AG09309 (cell line): Measurements from ENCODE around the gene LY6G5C.

Experiments used
- DNase-seq: peaks from one replicate; pipeline ENCODE4 v3.0.0-alpha.2; 2010; ENCODE audit warnings: low read depth
- H3K4me3 ChIP-seq: 2 replicates; pipeline ENCODE4 v1.5.1; 2011; ENCODE audit warnings: mild to moderate bottlenecking, low read depth, low read length, moderate library complexity; ENCODE audit not compliant: control insufficient read depth
- TF ChIP-seq, protein P1 (sequence below): IDR thresholded peaks from 2 replicates; pipeline ENCODE4 v1.5.1; 2011; ENCODE audit warnings: mild to moderate bottlenecking, low read depth, low read length, inconsistent platforms; ENCODE audit not compliant: insufficient read depth, control insufficient read depth; ENCODE audit errors: missing control alignments

Gene LY6G5C

GRCh38 chr6:31657406-31658157 lies 23.3 kb downstream of the LY6G5C start:
- TF ChIP-seq, protein P1, sequence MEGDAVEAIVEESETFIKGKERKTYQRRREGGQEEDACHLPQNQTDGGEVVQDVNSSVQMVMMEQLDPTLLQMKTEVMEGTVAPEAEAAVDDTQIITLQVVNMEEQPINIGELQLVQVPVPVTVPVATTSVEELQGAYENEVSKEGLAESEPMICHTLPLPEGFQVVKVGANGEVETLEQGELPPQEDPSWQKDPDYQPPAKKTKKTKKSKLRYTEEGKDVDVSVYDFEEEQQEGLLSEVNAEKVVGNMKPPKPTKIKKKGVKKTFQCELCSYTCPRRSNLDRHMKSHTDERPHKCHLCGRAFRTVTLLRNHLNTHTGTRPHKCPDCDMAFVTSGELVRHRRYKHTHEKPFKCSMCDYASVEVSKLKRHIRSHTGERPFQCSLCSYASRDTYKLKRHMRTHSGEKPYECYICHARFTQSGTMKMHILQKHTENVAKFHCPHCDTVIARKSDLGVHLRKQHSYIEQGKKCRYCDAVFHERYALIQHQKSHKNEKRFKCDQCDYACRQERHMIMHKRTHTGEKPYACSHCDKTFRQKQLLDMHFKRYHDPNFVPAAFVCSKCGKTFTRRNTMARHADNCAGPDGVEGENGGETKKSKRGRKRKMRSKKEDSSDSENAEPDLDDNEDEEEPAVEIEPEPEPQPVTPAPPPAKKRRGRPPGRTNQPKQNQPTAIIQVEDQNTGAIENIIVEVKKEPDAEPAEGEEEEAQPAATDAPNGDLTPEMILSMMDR: no peak
- no peak for DNase-seq
- no peak overlapping the region for H3K4me3 ChIP-seq

- no peak within 1 kb of the TSS for H3K4me3 ChIP-seq
- DNase-seq: no peak
- TF ChIP-seq, protein P1: no peak
These were observed 25.3 kb downstream of the LY6G5C start, which contains the start of gene APOM for GRCh38 chr6:31655349-31656237. Gene APOM (plus strand): TSS chr6:31655894. CDS start chr6:31655967, 73 bp downstream.

DNA sequence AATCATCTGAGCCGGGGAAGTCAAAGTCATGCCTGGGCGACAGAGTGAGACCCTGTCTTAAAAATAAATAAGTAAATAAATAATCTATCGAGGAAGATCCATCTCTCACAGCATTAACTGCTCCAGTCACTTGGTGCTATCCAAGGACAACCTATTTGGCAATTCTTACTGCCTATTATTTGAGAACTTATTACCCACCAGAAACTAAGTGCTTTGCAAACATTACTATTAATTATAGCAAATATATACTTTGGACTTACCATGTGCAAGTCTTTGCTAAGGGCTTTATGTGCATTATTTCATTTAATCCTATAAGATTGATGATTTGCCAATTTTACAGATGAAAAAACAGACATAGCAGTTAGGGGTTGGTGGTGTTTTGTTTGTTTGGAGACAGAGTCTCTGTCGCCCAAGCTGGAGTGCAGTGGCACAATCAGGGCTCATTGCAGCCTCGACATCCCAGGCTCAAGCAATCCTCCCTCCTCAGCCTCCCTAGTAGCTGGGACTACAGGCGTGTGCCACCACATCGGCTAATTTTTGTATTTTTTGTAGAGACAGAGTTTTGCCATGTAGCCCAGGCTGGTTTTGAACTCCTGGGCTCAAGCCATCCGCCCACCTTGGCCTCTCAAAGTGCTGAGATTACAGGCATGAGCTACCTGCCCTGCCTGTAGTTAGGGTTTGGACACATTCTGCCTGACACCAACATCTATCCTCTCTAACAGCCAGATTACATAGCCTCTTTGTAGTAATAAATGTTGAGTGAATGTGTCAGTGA lies 26.1 kb downstream of the LY6G5C start:
- TF ChIP-seq, protein P1: no peak

DNA sequence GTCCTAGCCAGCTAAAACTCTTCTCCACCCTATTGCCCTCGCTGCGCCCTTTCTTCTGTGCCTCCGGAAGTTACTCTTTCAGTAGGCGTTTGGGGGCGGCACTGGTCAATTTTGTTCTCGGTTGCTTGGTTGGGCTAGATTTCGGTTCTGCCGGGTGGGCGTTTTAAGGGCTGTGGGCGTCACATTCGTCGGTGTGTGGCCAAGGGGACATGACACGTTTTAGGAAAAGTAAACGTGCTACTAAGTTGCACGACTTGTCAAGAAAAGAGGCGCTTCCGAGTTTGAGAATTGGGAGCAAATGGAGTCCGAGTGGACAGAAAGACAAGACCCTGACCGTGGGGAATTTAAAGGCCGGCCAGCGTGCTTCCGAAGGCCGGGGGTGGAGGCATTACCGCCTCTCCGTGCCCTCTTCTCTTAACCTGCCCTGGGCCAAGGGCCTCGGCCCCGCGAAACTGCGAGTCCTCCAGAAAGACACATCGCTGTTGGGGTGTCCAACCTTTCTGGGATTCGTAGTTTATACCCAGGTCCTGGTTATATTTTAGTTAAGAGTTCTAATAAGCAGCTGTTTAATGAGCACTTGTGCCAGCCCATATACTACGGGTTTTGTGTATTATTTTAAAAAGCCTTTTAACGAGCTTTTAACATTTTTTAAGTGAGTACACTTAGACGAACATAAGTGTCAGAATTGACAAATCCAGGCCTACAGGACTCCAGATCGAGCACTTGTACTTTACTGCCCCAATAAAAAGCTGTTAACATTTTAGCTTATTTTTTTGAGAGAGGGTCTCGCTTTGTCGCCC lies 27.7 kb downstream of the LY6G5C start:
- peak overlapping the region; percentile 89 for H3K4me3 ChIP-seq
- peak; percentile 68 for DNase-seq
- TF ChIP-seq, protein P1: no peak

More for the DNA sequence above, 26.1 kb downstream of the LY6G5C start:
- H3K4me3 ChIP-seq: no peak overlapping the region
- DNase-seq: no peak

DNA sequence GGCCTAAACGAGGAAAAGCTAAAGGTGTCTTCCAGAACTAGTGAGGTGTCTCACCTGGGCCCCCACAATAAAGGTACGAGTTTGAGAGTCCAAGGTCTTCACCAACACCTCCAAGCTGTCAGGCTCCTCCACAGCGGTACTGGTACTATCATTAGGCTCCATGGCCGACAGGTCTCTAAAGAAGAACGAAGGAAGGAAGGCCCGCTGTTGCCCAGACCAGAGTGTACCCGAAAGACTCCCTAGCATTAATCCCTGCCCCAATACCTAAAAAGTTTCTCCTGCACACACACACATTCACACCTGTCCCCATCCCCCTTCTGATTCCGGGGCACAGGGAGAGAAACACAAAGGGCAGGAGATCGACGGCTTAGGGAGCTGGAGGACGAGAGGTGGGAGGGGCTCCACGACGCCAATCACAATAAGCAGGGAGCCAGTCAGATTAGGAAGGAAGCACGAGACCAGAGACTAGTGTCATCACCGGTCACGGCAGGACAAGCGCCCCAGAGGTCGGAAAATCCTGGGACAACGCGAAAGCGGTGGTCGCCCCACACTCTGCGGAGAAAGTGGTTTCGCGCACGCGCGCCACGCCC lies 29.2 kb downstream of the LY6G5C start:
- peak overlapping the region; percentile 89 for H3K4me3 ChIP-seq
- TF ChIP-seq, protein P1: no peak
- peak; percentile 35 for DNase-seq
